Fibroblast of the conjunctiva (primary cell): ENCODE results near the gene ASIC1.
A peak's percentile ranks its signal among the peaks of the same experiment; 100 is the strongest.

Source experiments
- DNase-seq: peaks from one replicate; pipeline ENCODE4 v3.0.0-alpha.2; 2010; ENCODE audit warnings: low read depth

ASIC1 gene

GRCh38 chr12:50084775-50085614, 27.6 kb downstream of the ASIC1 start, which contains the start of gene SMARCD1:
Gene SMARCD1 (plus strand): TSS chr12:50085342. CDS start chr12:50085370, 28 bp downstream.
- DNase-seq = peak; percentile 85

GRCh38 chr12:50085615-50086072, 28.2 kb downstream of the ASIC1 start:
- no peak for DNase-seq

- no peak for DNase-seq
Measured at GRCh38 chr12:50086148-50086547, 28.8 kb downstream of the ASIC1 start.

GRCh38 chr12:50087151-50087550, 29.8 kb downstream of the ASIC1 start:
- no peak for DNase-seq

GRCh38 chr12:50087995-50088394, 30.6 kb downstream of the ASIC1 start:
- DNase-seq = no peak

GRCh38 chr12:50088577-50089335, 31.4 kb downstream of the ASIC1 start:
- DNase-seq = no peak

- no peak for DNase-seq
Measured at GRCh38 chr12:50089730-50090129, 32.3 kb downstream of the ASIC1 start.

GRCh38 chr12:50090391-50090790, 33.0 kb downstream of the ASIC1 start:
- DNase-seq = no peak

GRCh38 chr12:50097952-50098351, 40.6 kb downstream of the ASIC1 start:
- no peak for DNase-seq

GRCh38 chr12:50099302-50100008, 42.1 kb downstream of the ASIC1 start:
- no peak for DNase-seq

GRCh38 chr12:50100561-50100960, 43.2 kb downstream of the ASIC1 start:
- no peak for DNase-seq

- DNase-seq = peak; percentile 43
Measured at GRCh38 chr12:50101663-50102062, 44.3 kb downstream of the ASIC1 start.

GRCh38 chr12:50102131-50102531, 44.7 kb downstream of the ASIC1 start:
- DNase-seq = no peak

- no peak for DNase-seq
Measured at GRCh38 chr12:50102646-50103309, 45.4 kb downstream of the ASIC1 start.

- no peak for DNase-seq
Measured at GRCh38 chr12:50103351-50103750, 46.0 kb downstream of the ASIC1 start.

GRCh38 chr12:50103767-50104321, 46.4 kb downstream of the ASIC1 start, which contains the start of gene GPD1:
Gene GPD1 (plus strand): TSS chr12:50104008. CDS start chr12:50104051, 43 bp downstream.
- DNase-seq = no peak

GRCh38 chr12:50104417-50105366, 47.3 kb downstream of the ASIC1 start:
- DNase-seq = no peak

GRCh38 chr12:50105913-50106450, 48.6 kb downstream of the ASIC1 start:
- no peak for DNase-seq

- DNase-seq = no peak
Measured at GRCh38 chr12:50106907-50107306, 49.5 kb downstream of the ASIC1 start.
